HepG2 (cell line): ENCODE data around the gene SPTSSA. TPM values are rescaled to one million over a fixed set of nuclear protein-coding genes. Genes with fewer than 3 reads are reported as not detected.

Experiments
- ATAC-seq: fragments of 200-7000 bp; cut with Tn5 transposase; 3 replicates; pipeline ENCODE4 v1.9.1; 2020; ENCODE audit warnings: mild to moderate bottlenecking, moderate library complexity
- BruUV-seq: library from RNA; stranded (reverse); fragments of 400-500 nt; replicated peaks from 2 replicates; lab custom pipeline; 2021; lab: Mats Ljungman, UMichigan
- CTCF ChIA-PET: fragments of 300-600 bp; formaldehyde crosslinking; extraction: SDS; loops from one replicate; lab custom pipeline; 2021; ENCODE audit warnings: low total read pairs, inconsistent platforms, low intra/inter-chr PET ratio; lab: Yijun Ruan, JAX
- POLR2A ChIA-PET: fragments of 350-600 bp; sonication (Branson Sonifier 250); formaldehyde crosslinking; loops from one replicate; lab custom pipeline; 2020; ENCODE audit warnings: antibody characterized with exemption, inconsistent platforms; lab: Yijun Ruan, JAX
- DNase-seq: peaks from one replicate; pipeline ENCODE4 v3.0.0-alpha.2; 2015; ENCODE audit warnings: low spot score
- FAIRE-seq: peaks from 3 replicates; lab custom pipeline; 2011; peaks lifted over from hg19 to GRCh38; lab: Jason Lieb, UNC
- H2AFZ ChIP-seq: one replicate; pipeline ENCODE4 v1.6.1; 2011; ENCODE audit warnings: low read length, inconsistent platforms
- H3K27ac ChIP-seq: fragments of 300-600 bp; 3 replicates; pipeline ENCODE4 v1.8.0; 2011; ENCODE audit warnings: mixed run types, mild to moderate bottlenecking, mixed read lengths, low read length, inconsistent platforms; ENCODE audit not compliant: insufficient read depth; ENCODE audit errors: extremely low read length
- H3K27me3 ChIP-seq, 2 experiments: fragments of 200-600 bp in 1 of 2; 2 replicates in 1 of 2; 3 replicates in 1 of 2; pipeline versions ENCODE4 v1.6.0 to v1.8.0; 2011; ENCODE audit warnings: low read length in 2 of 2, mild to moderate bottlenecking in 2 of 2, moderate library complexity in 2 of 2, inconsistent platforms in 1 of 2; ENCODE audit not compliant: insufficient read depth in 2 of 2, control insufficient read depth in 1 of 2
- H3K36me3 ChIP-seq, 2 experiments: fragments of 200-600 bp in 1 of 2; replicated peaks in 1 of 2; 2 replicates in 1 of 2; 3 replicates in 1 of 2; pipeline versions ENCODE4 v1.5.1 to v1.8.0; 2011; ENCODE audit warnings: low read length in 2 of 2, inconsistent platforms in 1 of 2; ENCODE audit not compliant: insufficient read depth in 2 of 2, control insufficient read depth in 1 of 2
- H3K4me1 ChIP-seq: 2 replicates; pipeline ENCODE4 v1.5.1; 2012; ENCODE audit warnings: low read length, inconsistent platforms; ENCODE audit not compliant: insufficient read depth
- H3K4me2 ChIP-seq: 2 replicates; pipeline ENCODE4 v1.6.0; 2011; ENCODE audit warnings: low read depth, low read length, inconsistent platforms
- H3K4me3 ChIP-seq, 3 experiments: fragments of 200-600 bp in 1 of 3; sonication (generic), shearing (Covaris generic) in 1 of 3; replicated peaks in 1 of 3; 2 replicates each; pipeline ENCODE4 v1.5.1; 2011 to 2016; ENCODE audit warnings: low read length in 3 of 3, inconsistent platforms in 2 of 3, low read depth in 2 of 3, mild to moderate bottlenecking in 2 of 3, control low read depth in 1 of 3, mixed read lengths in 1 of 3; ENCODE audit not compliant: insufficient read depth in 1 of 3
- H3K79me2 ChIP-seq: one replicate; pipeline ENCODE4 v1.6.1; 2011; ENCODE audit warnings: low read length, inconsistent platforms; ENCODE audit not compliant: insufficient read depth
- H3K9ac ChIP-seq: 2 replicates; pipeline ENCODE4 v1.6.0; 2011; ENCODE audit warnings: mild to moderate bottlenecking, low read depth, low read length, inconsistent platforms; ENCODE audit not compliant: insufficient read depth
- H3K9me3 ChIP-seq: 2 replicates; pipeline ENCODE4 v1.5.1; 2012; ENCODE audit warnings: mild to moderate bottlenecking, low read length
- H4K20me1 ChIP-seq: 2 replicates; pipeline ENCODE4 v1.6.0; 2011; ENCODE audit warnings: inconsistent platforms, mild to moderate bottlenecking, low read length, moderate library complexity; ENCODE audit not compliant: insufficient read depth
- CCDC6 ChIP-seq: sonication (generic); formaldehyde crosslinking; IDR thresholded peaks from 2 replicates; pipeline ENCODE4 v1.8.1; 2022; ENCODE audit warnings: mild to moderate bottlenecking, missing genetic modification reagents, moderate library complexity
- HNF4A ChIP-seq: sonication (generic); formaldehyde crosslinking; IDR thresholded peaks from 2 replicates; pipeline ENCODE4 v1.4.0; 2020; ENCODE audit warnings: missing genetic modification reagents
- MTA3 ChIP-seq: sonication (generic); formaldehyde crosslinking; IDR thresholded peaks from 2 replicates; pipeline ENCODE4 v1.4.0; 2020; ENCODE audit warnings: missing genetic modification reagents
- NBN ChIP-seq: fragments of 450-650 bp; conservative IDR thresholded peaks from 2 replicates; pipeline ENCODE4 v1.6.1; 2017
- ONECUT2 ChIP-seq: sonication (generic); formaldehyde crosslinking; IDR thresholded peaks from 2 replicates; pipeline ENCODE4 v1.4.0; 2020; ENCODE audit warnings: missing genetic modification reagents
- RXRB ChIP-seq: IDR thresholded peaks from 2 replicates; pipeline ENCODE4 v1.6.1; 2016; ENCODE audit warnings: borderline replicate concordance, missing genetic modification reagents, missing compliant biosample characterization
- ZFP36L1 ChIP-seq: sonication (generic); formaldehyde crosslinking; IDR thresholded peaks from 2 replicates; pipeline ENCODE4 v1.8.0; 2022; ENCODE audit warnings: mild to moderate bottlenecking, missing genetic modification reagents, moderate library complexity
- ZNF138 ChIP-seq: sonication (generic); formaldehyde crosslinking; IDR thresholded peaks from 2 replicates; pipeline ENCODE4 v1.5.0; 2020; ENCODE audit warnings: mild to moderate bottlenecking, low read depth, missing genetic modification reagents
- ZNF232 ChIP-seq: sonication (generic); formaldehyde crosslinking; IDR thresholded peaks from 2 replicates; pipeline ENCODE4 v1.4.0; 2020; ENCODE audit warnings: missing genetic modification reagents, borderline replicate concordance
- ZNF343 ChIP-seq: sonication (generic); formaldehyde crosslinking; IDR thresholded peaks from 2 replicates; pipeline ENCODE4 v1.4.0; 2020; ENCODE audit warnings: mild to moderate bottlenecking, missing genetic modification reagents
- ZNF772 ChIP-seq: sonication (generic); formaldehyde crosslinking; IDR thresholded peaks from 2 replicates; pipeline ENCODE4 v1.5.0; 2020; ENCODE audit warnings: mild to moderate bottlenecking, missing genetic modification reagents
- ZNF782 ChIP-seq: sonication (generic); formaldehyde crosslinking; IDR thresholded peaks from 2 replicates; pipeline ENCODE4 v1.4.0; 2020; ENCODE audit warnings: missing genetic modification reagents, mild to moderate bottlenecking, borderline replicate concordance
- ZNF891 ChIP-seq: sonication (generic); formaldehyde crosslinking; IDR thresholded peaks from 2 replicates; pipeline ENCODE4 v1.5.0; 2020; ENCODE audit warnings: mild to moderate bottlenecking, missing genetic modification reagents
- WGBS: methylation state at CpG from one replicate; pipeline ENCODE4 v1.1.6; 2017; ENCODE audit warnings: low lambda C conversion rate; 5-methylcytosine and 5-hydroxymethylcytosine counted together
- in situ Hi-C: cut with HindIII; loops from 2 replicates; pipeline ENCODE4 v1.10.0; 2017; ENCODE audit warnings: low pct_unique_long_range_greater_than_20kb; ENCODE audit not compliant: extremely low pct_ligation_motif_present
- intact Hi-C: fragments of 100-400 bp; cut with micrococcal nuclease; formaldehyde crosslinking; loops from one replicate; pipeline ENCODE4 v1.10.0; 2022; ENCODE audit not compliant: unreplicated experiment
- polyA plus RNA-seq, 8 experiments: library from polyadenylated mRNA; depleted of rRNA in 3 of 8; stranded (reverse) in 7 of 8; unstranded in 1 of 8; fragments of >200 nt; fragmentation: Illumina TruSeq in 4 of 8; extraction: Trizol in 4 of 8; gene quantifications; 2 replicates each; pipeline versions ENCODE4 v1.2.1 to v1.2.3, GENCODE V29; 2011 to 2016; ENCODE audit warnings: low read depth in 4 of 8, missing spikeins in 1 of 8, mixed read lengths in 1 of 8; ENCODE audit not compliant: insufficient read depth in 1 of 8
- total RNA-seq, 5 experiments: library from RNA; depleted of rRNA; stranded (reverse); fragments of >200 nt; fragmentation: Illumina TruSeq; extraction: Trizol; gene quantifications; 2 replicates each; pipeline ENCODE4 v1.2.3, GENCODE V29; 2016; ENCODE audit warnings: low read depth in 1 of 5
- TF ChIP-seq, protein P1 (sequence below): sonication (generic); formaldehyde crosslinking; IDR thresholded peaks from 2 replicates; pipeline ENCODE4 v1.4.0; 2020; ENCODE audit warnings: missing genetic modification reagents, borderline replicate concordance
- TF ChIP-seq, protein P2 (sequence below), 2 experiments: sonication (generic) in 1 of 2; formaldehyde crosslinking in 1 of 2; IDR thresholded peaks; 2 replicates each; pipeline versions ENCODE4 v1.6.1 to v1.9.0; 2014 to 2022; ENCODE audit warnings: antibody characterized with exemption in 1 of 2, borderline replicate concordance in 1 of 2, inconsistent platforms in 1 of 2, low read depth in 1 of 2, missing genetic modification reagents in 1 of 2
- TF ChIP-seq, protein P3 (sequence below): sonication (generic); formaldehyde crosslinking; IDR thresholded peaks from 2 replicates; pipeline ENCODE4 v1.5.1; 2020; ENCODE audit warnings: missing genetic modification reagents, mild to moderate bottlenecking, borderline replicate concordance

SPTSSA gene
- total and polyA plus RNA-seq, 2 of the 13 experiments (the other 11 are each of a cell fraction or from before 2014, with no cell fraction given) = 19.1 to 86.1 TPM

DNA sequence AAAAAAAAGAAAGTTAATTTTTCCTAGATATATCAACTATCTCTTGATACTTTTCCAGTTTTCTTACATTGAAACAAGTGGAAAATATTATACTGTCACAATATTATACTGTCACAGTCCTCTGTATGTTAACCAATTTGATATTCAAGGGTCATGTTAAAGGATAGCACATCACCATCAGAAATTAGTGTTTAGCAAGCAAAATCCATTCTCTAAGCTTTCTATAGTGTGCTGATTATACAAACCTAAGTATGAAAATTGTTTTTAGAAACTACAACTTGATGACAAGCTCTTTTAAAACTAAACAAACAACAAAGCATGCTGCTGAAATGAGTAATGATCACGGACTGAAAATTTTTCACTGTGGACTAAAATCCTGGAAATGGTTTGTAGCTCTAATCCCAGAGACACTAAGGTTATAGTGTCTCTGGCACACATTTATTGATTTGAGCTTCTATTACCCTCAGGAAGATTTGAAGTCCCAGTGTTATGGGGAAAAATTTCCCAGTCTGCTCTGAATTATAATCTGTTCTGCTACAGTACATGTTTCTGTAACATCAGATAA lies 9.7 kb downstream of the SPTSSA start:
- ATAC-seq (no peak), DNase-seq (no peak), FAIRE-seq (no peak)
- H3K4me1 ChIP-seq = peaks cover 63% of the 10 kb centered on the region
- BruUV-seq = no TSS peak
- peaks cover 17 to 36% of the 10 kb centered on the region in 2 experiments; a peak in 4 of 5 replicates for H3K36me3 ChIP-seq
- H2AFZ ChIP-seq = no peak overlapping the region
- H3K4me3 ChIP-seq = no peak overlapping the region
- in situ Hi-C loops (loop anchor here (25.0 kb wide), 1 partner anchor 415 kb away; no protein-coding TSS in a partner anchor), intact Hi-C loops (no loop called here)
- ChIA-PET POLR2A (interaction anchor here (1.3 to 4.7 kb wide), 5 partner anchors 9 to 120 kb away, joined by 5 to 65 read pairs (median 7); partner anchors contain the start of gene SPTSSA), CTCF (no interaction called here)
- no peaks in the 10 kb centered on the region for H3K9me3 ChIP-seq
- H3K27ac ChIP-seq = no peak overlapping the region
- no peak overlapping the region for H3K9ac ChIP-seq
- no peak overlapping the region for H3K4me2 ChIP-seq
- peaks cover 77% of the 10 kb centered on the region for H3K79me2 ChIP-seq
- H4K20me1 ChIP-seq = peaks cover 24% of the 10 kb centered on the region
- H3K27me3 ChIP-seq = no peaks in the 10 kb centered on the region
- WGBS = 85% methylated on average over 1 of the region's 1 CpG
- TF ChIP-seq, protein P1, sequence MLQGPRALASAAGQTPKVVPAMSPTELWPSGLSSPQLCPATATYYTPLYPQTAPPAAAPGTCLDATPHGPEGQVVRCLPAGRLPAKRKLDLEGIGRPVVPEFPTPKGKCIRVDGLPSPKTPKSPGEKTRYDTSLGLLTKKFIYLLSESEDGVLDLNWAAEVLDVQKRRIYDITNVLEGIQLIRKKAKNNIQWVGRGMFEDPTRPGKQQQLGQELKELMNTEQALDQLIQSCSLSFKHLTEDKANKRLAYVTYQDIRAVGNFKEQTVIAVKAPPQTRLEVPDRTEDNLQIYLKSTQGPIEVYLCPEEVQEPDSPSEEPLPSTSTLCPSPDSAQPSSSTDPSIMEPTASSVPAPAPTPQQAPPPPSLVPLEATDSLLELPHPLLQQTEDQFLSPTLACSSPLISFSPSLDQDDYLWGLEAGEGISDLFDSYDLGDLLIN (CRISPR knock-in tag) = no peak
- no peak for TF ChIP-seq RXRB (CRISPR knock-in tag)
- no peak for TF ChIP-seq HNF4A (CRISPR knock-in tag)
- TF ChIP-seq ZNF343 (CRISPR knock-in tag) = no peak
- TF ChIP-seq, protein P2, sequence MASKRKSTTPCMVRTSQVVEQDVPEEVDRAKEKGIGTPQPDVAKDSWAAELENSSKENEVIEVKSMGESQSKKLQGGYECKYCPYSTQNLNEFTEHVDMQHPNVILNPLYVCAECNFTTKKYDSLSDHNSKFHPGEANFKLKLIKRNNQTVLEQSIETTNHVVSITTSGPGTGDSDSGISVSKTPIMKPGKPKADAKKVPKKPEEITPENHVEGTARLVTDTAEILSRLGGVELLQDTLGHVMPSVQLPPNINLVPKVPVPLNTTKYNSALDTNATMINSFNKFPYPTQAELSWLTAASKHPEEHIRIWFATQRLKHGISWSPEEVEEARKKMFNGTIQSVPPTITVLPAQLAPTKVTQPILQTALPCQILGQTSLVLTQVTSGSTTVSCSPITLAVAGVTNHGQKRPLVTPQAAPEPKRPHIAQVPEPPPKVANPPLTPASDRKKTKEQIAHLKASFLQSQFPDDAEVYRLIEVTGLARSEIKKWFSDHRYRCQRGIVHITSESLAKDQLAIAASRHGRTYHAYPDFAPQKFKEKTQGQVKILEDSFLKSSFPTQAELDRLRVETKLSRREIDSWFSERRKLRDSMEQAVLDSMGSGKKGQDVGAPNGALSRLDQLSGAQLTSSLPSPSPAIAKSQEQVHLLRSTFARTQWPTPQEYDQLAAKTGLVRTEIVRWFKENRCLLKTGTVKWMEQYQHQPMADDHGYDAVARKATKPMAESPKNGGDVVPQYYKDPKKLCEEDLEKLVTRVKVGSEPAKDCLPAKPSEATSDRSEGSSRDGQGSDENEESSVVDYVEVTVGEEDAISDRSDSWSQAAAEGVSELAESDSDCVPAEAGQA (IDR thresholded peaks at IDR 0.05; ENCODE audit: low read depth) = no peak
- TF ChIP-seq, protein P2 (CRISPR knock-in tag; IDR thresholded peaks at IDR 0.05; ENCODE audit: borderline replicate concordance) = no peak
- no peak for TF ChIP-seq ZNF772 (CRISPR knock-in tag)
- 0 out of 2 replicates have a peak, but pooled peaks have one; percentile 44 for TF ChIP-seq ONECUT2
- TF ChIP-seq CCDC6 (CRISPR knock-in tag) = no peak
- no peak for TF ChIP-seq ZNF891 (CRISPR knock-in tag)
- no peak for TF ChIP-seq ZFP36L1 (CRISPR knock-in tag)
- no peak for TF ChIP-seq ZNF782 (CRISPR knock-in tag)
- no peak for TF ChIP-seq MTA3
- TF ChIP-seq ZNF138 (CRISPR knock-in tag) = no peak
- TF ChIP-seq ZNF232 = no peak
- TF ChIP-seq NBN = no peak
- TF ChIP-seq, protein P3, sequence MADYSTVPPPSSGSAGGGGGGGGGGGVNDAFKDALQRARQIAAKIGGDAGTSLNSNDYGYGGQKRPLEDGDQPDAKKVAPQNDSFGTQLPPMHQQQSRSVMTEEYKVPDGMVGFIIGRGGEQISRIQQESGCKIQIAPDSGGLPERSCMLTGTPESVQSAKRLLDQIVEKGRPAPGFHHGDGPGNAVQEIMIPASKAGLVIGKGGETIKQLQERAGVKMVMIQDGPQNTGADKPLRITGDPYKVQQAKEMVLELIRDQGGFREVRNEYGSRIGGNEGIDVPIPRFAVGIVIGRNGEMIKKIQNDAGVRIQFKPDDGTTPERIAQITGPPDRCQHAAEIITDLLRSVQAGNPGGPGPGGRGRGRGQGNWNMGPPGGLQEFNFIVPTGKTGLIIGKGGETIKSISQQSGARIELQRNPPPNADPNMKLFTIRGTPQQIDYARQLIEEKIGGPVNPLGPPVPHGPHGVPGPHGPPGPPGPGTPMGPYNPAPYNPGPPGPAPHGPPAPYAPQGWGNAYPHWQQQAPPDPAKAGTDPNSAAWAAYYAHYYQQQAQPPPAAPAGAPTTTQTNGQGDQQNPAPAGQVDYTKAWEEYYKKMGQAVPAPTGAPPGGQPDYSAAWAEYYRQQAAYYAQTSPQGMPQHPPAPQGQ (CRISPR knock-in tag) = no peak
